ENCODE data around the gene SRSF5. TPM values are rescaled to one million over a fixed set of nuclear protein-coding genes. Genes with fewer than 3 reads are reported as not detected.
A peak's percentile ranks its signal among the peaks of the same experiment; 100 is the strongest.

SRSF5 gene
- total RNA-seq, 6 donors from 2014 or later: 238 to 1,033 (median 288) TPM

DNA sequence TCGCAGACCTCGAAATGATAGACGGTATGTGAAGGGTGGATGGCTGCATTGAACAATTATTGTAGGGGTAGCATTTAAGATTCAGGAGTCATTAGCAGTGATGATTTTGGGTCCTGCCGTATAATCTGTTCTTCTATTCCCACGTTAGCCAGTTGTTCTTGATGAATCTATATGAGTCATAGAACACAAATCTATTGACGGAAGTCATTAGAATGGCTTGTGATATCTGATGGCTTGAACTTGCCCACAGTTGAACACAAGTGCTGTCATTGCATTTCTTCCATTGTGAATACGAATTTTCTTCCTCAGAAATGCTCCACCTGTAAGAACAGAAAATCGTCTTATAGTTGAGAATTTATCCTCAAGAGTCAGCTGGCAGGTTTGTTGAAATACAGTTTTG lies 1.9 kb downstream of the SRSF5 start:
- Histone ChIP-seq H3K9me3 (no peaks in the 10 kb centered on the region), H3K4me1 (peaks cover 38 to 53% (median 42%) of the 10 kb centered on the region in 4 donors)
- no peak for TF ChIP-seq POLR2AphosphoS5 (IDR thresholded peaks at IDR 0.05)
- no peak for TF ChIP-seq EP300 (IDR thresholded peaks at IDR 0.05)
- no peak for TF ChIP-seq POLR2A (IDR thresholded peaks at IDR 0.05)
- TF ChIP-seq, protein P1, sequence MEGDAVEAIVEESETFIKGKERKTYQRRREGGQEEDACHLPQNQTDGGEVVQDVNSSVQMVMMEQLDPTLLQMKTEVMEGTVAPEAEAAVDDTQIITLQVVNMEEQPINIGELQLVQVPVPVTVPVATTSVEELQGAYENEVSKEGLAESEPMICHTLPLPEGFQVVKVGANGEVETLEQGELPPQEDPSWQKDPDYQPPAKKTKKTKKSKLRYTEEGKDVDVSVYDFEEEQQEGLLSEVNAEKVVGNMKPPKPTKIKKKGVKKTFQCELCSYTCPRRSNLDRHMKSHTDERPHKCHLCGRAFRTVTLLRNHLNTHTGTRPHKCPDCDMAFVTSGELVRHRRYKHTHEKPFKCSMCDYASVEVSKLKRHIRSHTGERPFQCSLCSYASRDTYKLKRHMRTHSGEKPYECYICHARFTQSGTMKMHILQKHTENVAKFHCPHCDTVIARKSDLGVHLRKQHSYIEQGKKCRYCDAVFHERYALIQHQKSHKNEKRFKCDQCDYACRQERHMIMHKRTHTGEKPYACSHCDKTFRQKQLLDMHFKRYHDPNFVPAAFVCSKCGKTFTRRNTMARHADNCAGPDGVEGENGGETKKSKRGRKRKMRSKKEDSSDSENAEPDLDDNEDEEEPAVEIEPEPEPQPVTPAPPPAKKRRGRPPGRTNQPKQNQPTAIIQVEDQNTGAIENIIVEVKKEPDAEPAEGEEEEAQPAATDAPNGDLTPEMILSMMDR (IDR thresholded peaks at IDR 0.05): no peak

DNA sequence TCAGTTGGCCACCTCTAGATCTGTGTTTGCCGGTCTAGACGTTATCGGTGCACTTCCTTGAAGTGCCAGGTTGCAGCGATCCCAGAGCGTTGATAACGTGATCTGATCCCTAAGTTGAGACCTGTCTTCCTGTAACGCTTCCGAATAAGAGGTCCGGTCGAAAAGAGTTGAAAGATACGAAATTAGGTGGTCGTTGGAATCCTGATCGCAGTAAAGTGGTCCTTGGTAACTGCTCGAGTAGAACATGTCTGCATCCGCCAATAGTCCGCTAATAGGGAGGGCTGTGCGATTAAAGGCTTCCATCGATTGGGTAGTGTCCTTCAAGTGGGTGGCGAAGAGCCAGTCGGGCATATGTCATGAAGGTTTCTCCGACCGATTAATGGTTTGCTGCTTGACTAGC lies 2.7 kb downstream of the SRSF5 start:
- no peak for DNase-seq
- peaks cover 38 to 53% (median 42%) of the 10 kb centered on the region in 4 donors for H3K4me1 ChIP-seq
- TF ChIP-seq, protein P1 (IDR thresholded peaks at IDR 0.05): no peak
- TF ChIP-seq EP300 (IDR thresholded peaks at IDR 0.05): no peak
- TF ChIP-seq POLR2AphosphoS5 (IDR thresholded peaks at IDR 0.05): no peak
- TF ChIP-seq POLR2A (IDR thresholded peaks at IDR 0.05): no peak
- H3K27ac ChIP-seq: no peak overlapping the region
- no peaks in the 10 kb centered on the region for H3K27me3 ChIP-seq
- ATAC-seq (ENCODE audit: low FRiP score in 2 of 2): no peak
- no peaks in the 10 kb centered on the region for H3K9me3 ChIP-seq
- H3K4me3 ChIP-seq: peak overlapping the region in 1 of 4 donors; percentile 61
- WGBS, 2 donors: 94 to 95% methylated on average over 22 of the region's 22 CpGs
- peaks cover 42 to 69% (median 64%) of the 10 kb centered on the region in 4 donors for H3K36me3 ChIP-seq

More for the DNA sequence above, 1.9 kb downstream of the SRSF5 start:
- H3K27ac ChIP-seq: peak overlapping the region in 2 of 4 donors; percentile 99 to 100
- H3K4me3 ChIP-seq: peak overlapping the region in 3 of 4 donors; percentile 61 to 88 (median 78)
- ATAC-seq (ENCODE audit: low FRiP score in 2 of 2) (no peak), DNase-seq (no peak)
- H3K36me3 ChIP-seq: peaks cover 42 to 62% (median 57%) of the 10 kb centered on the region in 4 donors
- WGBS, 2 donors: 83 to 88% methylated on average over 8 of the region's 8 CpGs
- no peaks in the 10 kb centered on the region for H3K27me3 ChIP-seq

DNA sequence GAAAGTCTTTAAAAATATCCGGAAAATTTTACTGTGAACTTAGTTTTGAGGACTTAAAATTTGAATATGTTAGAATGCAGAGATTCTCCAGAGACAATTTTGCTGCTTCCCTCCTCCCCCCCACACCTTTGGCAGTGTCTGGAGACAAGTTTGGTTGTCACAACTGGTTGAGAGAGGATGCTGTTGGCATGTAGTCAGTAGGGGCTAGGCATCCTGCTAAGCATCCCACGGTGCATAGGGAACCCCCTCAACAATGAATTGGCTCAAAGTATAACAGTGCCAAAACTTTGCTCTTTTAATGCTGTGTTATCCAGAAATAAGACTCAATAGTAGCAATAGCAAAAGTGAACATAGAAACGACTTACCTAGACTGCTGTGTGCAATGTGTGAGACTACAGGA lies 3.6 kb downstream of the SRSF5 start:
- no peak for DNase-seq
- Histone ChIP-seq H3K4me1 (peaks cover 38 to 53% (median 42%) of the 10 kb centered on the region in 4 donors), H3K27me3 (no peaks in the 10 kb centered on the region), H3K9me3 (no peaks in the 10 kb centered on the region), H3K36me3 (peaks cover 42 to 79% (median 69%) of the 10 kb centered on the region in 4 donors), H3K4me3 (peak overlapping the region in 1 of 4 donors; percentile 61), H3K27ac (no peak overlapping the region)
- no peak for ATAC-seq (ENCODE audit: low FRiP score in 2 of 2)
- WGBS, 2 donors: 77 to 90% methylated on average over 3 of the region's 3 CpGs
- TF ChIP-seq POLR2A (IDR thresholded peaks at IDR 0.05): no peak
- TF ChIP-seq EP300 (IDR thresholded peaks at IDR 0.05): no peak
- no peak for TF ChIP-seq POLR2AphosphoS5 (IDR thresholded peaks at IDR 0.05)
- TF ChIP-seq, protein P1 (IDR thresholded peaks at IDR 0.05): no peak

DNA sequence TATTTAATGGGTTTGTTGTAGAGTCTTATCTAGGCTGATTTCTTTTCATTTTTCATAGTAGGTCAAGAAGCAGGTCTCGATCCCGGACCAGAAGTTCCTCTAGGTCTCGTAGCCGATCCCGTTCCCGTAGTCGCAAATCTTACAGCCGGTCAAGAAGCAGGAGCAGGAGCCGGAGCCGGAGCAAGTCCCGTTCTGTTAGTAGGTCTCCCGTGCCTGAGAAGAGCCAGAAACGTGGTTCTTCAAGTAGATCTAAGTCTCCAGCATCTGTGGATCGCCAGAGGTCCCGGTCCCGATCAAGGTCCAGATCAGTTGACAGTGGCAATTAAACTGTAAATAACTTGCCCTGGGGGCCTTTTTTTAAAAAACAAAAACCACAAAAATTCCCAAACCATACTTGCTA lies 4.2 kb downstream of the SRSF5 start:
- H3K27ac ChIP-seq: no peak overlapping the region
- H3K9me3 ChIP-seq: no peaks in the 10 kb centered on the region
- H3K4me1 ChIP-seq: peaks cover 36 to 54% (median 40%) of the 10 kb centered on the region in 4 donors
- DNase-seq: no peak
- no peak overlapping the region for H3K4me3 ChIP-seq
- no peaks in the 10 kb centered on the region for H3K27me3 ChIP-seq
- no peak for ATAC-seq (ENCODE audit: low FRiP score in 2 of 2)
- peaks cover 42 to 84% (median 73%) of the 10 kb centered on the region in 4 donors for H3K36me3 ChIP-seq
- WGBS, 2 donors: 93 to 94% methylated on average over 16 of the region's 16 CpGs
- TF ChIP-seq, protein P1 (IDR thresholded peaks at IDR 0.05): no peak
- TF ChIP-seq POLR2AphosphoS5 (IDR thresholded peaks at IDR 0.05): no peak
- TF ChIP-seq POLR2A (IDR thresholded peaks at IDR 0.05): no peak
- no peak for TF ChIP-seq EP300 (IDR thresholded peaks at IDR 0.05)
